Measurements from ENCODE around the gene CLCF1. TPM values are rescaled to one million over a fixed set of nuclear protein-coding genes. Genes with fewer than 3 reads are reported as not detected.

Gene CLCF1
- polyA plus RNA-seq, 4 donors = 1.4 to 6.3 (median 3.0) TPM; not detected in 1

- no peak overlapping the region for H3K27ac ChIP-seq (ENCODE audit: low read depth in 1 of 3, low read length in 2 of 3)
- peaks cover 0 to 9% (median 0%) of the 10 kb centered on the region in 3 donors for H3K4me1 ChIP-seq (ENCODE audit: control insufficient read depth in 3 of 3, insufficient read depth in 2 of 3, low read depth in 1 of 3, low read length in 2 of 3)
- no peaks in the 10 kb centered on the region for H3K9me3 ChIP-seq (ENCODE audit: control insufficient read depth in 2 of 2, insufficient read depth in 1 of 2, low read depth in 1 of 2, low read length in 1 of 2)
- 17 to 61% (median 41%) methylated on average over 3 of the region's 3 CpGs for WGBS, 3 donors
- peaks cover 0 to 3% (median 0%) of the 10 kb centered on the region in 3 donors for H3K36me3 ChIP-seq (ENCODE audit: control insufficient read depth in 3 of 3, insufficient read depth in 2 of 3, low read depth in 1 of 3, low read length in 3 of 3)
- no peaks in the 10 kb centered on the region for H3K27me3 ChIP-seq (ENCODE audit: control insufficient read depth in 3 of 3, insufficient read depth in 3 of 3, low read length in 3 of 3)
- no peak for DNase-seq
- H3K4me3 ChIP-seq (ENCODE audit: low read depth in 1 of 3, low read length in 3 of 3) = no peak overlapping the region
- no peak for FAIRE-seq
Observed at GRCh38 chr11:67384851-67385366, 11.5 kb upstream of the CLCF1 start.

- H3K27me3 ChIP-seq (ENCODE audit: control insufficient read depth in 3 of 3, insufficient read depth in 3 of 3, low read length in 3 of 3) = no peaks in the 10 kb centered on the region
- FAIRE-seq (no peak), DNase-seq (peak; percentile 81 to 85)
- no peaks in the 10 kb centered on the region for H3K9me3 ChIP-seq (ENCODE audit: control insufficient read depth in 2 of 2, insufficient read depth in 1 of 2, low read depth in 1 of 2, low read length in 1 of 2)
- 46 to 48% (median 46%) methylated on average over 16 of the region's 16 CpGs for WGBS, 3 donors
- H3K27ac ChIP-seq (ENCODE audit: low read depth in 1 of 3, low read length in 2 of 3) = no peak overlapping the region
- no peaks in the 10 kb centered on the region for H3K36me3 ChIP-seq (ENCODE audit: control insufficient read depth in 3 of 3, insufficient read depth in 2 of 3, low read depth in 1 of 3, low read length in 3 of 3)
- peaks cover 0 to 19% (median 0%) of the 10 kb centered on the region in 3 donors for H3K4me1 ChIP-seq (ENCODE audit: control insufficient read depth in 3 of 3, insufficient read depth in 2 of 3, low read depth in 1 of 3, low read length in 2 of 3)
- no peak overlapping the region for H3K4me3 ChIP-seq (ENCODE audit: low read depth in 1 of 3, low read length in 3 of 3)
Observed at GRCh38 chr11:67382276-67383136, 9.1 kb upstream of the CLCF1 start.

- DNase-seq = no peak
- H3K27ac ChIP-seq (ENCODE audit: low read depth in 1 of 3, low read length in 2 of 3) = no peak overlapping the region
- WGBS, 3 donors = 74 to 81% (median 78%) methylated on average over 13 of the region's 13 CpGs
Observed at GRCh38 chr11:67381244-67381972, 8.0 kb upstream of the CLCF1 start.

GRCh38 chr11:67379061-67380058 is 6.0 kb upstream of the CLCF1 start:
- FAIRE-seq (no peak), DNase-seq (peak; percentile 34 to 80)
- Histone ChIP-seq H3K4me3 (ENCODE audit: low read depth in 1 of 3, low read length in 3 of 3) (no peak overlapping the region), H3K9me3 (ENCODE audit: control insufficient read depth in 2 of 2, insufficient read depth in 1 of 2, low read depth in 1 of 2, low read length in 1 of 2) (no peaks in the 10 kb centered on the region), H3K27ac (ENCODE audit: low read depth in 1 of 3, low read length in 2 of 3) (peak overlapping the region in 1 of 3 donors; percentile 47), H3K4me1 (ENCODE audit: control insufficient read depth in 3 of 3, insufficient read depth in 2 of 3, low read depth in 1 of 3, low read length in 2 of 3) (peaks cover 0 to 28% (median 5%) of the 10 kb centered on the region in 3 donors), H3K27me3 (ENCODE audit: control insufficient read depth in 3 of 3, insufficient read depth in 3 of 3, low read length in 3 of 3) (peaks cover 0 to 9% (median 0%) of the 10 kb centered on the region in 3 donors), H3K36me3 (ENCODE audit: control insufficient read depth in 3 of 3, insufficient read depth in 2 of 3, low read depth in 1 of 3, low read length in 3 of 3) (peaks cover 0 to 2% (median 0%) of the 10 kb centered on the region in 3 donors)
- 55 to 70% (median 61%) methylated on average over 19 to 23 of the region's 23 CpGs for WGBS, 3 donors

More at GRCh38 chr11:67381244-67381972, 8.0 kb upstream of the CLCF1 start:
- Histone ChIP-seq H3K27me3 (ENCODE audit: control insufficient read depth in 3 of 3, insufficient read depth in 3 of 3, low read length in 3 of 3) (peaks cover 0 to 2% (median 0%) of the 10 kb centered on the region in 3 donors), H3K36me3 (ENCODE audit: control insufficient read depth in 3 of 3, insufficient read depth in 2 of 3, low read depth in 1 of 3, low read length in 3 of 3) (no peaks in the 10 kb centered on the region), H3K4me1 (ENCODE audit: control insufficient read depth in 3 of 3, insufficient read depth in 2 of 3, low read depth in 1 of 3, low read length in 2 of 3) (peaks cover 0 to 19% (median 0%) of the 10 kb centered on the region in 3 donors), H3K9me3 (ENCODE audit: control insufficient read depth in 2 of 2, insufficient read depth in 1 of 2, low read depth in 1 of 2, low read length in 1 of 2) (no peaks in the 10 kb centered on the region), H3K4me3 (ENCODE audit: low read depth in 1 of 3, low read length in 3 of 3) (no peak overlapping the region)
- FAIRE-seq = no peak

GRCh38 chr11:67378544-67378943 is 5.1 kb upstream of the CLCF1 start:
- Histone ChIP-seq H3K36me3 (ENCODE audit: control insufficient read depth in 3 of 3, insufficient read depth in 2 of 3, low read depth in 1 of 3, low read length in 3 of 3) (peaks cover 0 to 2% (median 0%) of the 10 kb centered on the region in 3 donors), H3K9me3 (ENCODE audit: control insufficient read depth in 2 of 2, insufficient read depth in 1 of 2, low read depth in 1 of 2, low read length in 1 of 2) (no peaks in the 10 kb centered on the region), H3K4me1 (ENCODE audit: control insufficient read depth in 3 of 3, insufficient read depth in 2 of 3, low read depth in 1 of 3, low read length in 2 of 3) (peaks cover 3 to 36% (median 8%) of the 10 kb centered on the region in 3 donors), H3K27me3 (ENCODE audit: control insufficient read depth in 3 of 3, insufficient read depth in 3 of 3, low read length in 3 of 3) (peaks cover 0 to 9% (median 0%) of the 10 kb centered on the region in 3 donors), H3K4me3 (ENCODE audit: low read depth in 1 of 3, low read length in 3 of 3) (no peak overlapping the region), H3K27ac (ENCODE audit: low read depth in 1 of 3, low read length in 2 of 3) (no peak overlapping the region)
- DNase-seq (no peak), FAIRE-seq (no peak)
- WGBS, 3 donors = 94 to 98% (median 94%) methylated on average over 4 of the region's 4 CpGs

GRCh38 chr11:67376873-67377808 is 3.7 kb upstream of the CLCF1 start:
- Histone ChIP-seq H3K36me3 (ENCODE audit: control insufficient read depth in 3 of 3, insufficient read depth in 2 of 3, low read depth in 1 of 3, low read length in 3 of 3) (peaks cover 0 to 2% (median 0%) of the 10 kb centered on the region in 3 donors), H3K27ac (ENCODE audit: low read depth in 1 of 3, low read length in 2 of 3) (no peak overlapping the region), H3K4me3 (ENCODE audit: low read depth in 1 of 3, low read length in 3 of 3) (no peak overlapping the region), H3K9me3 (ENCODE audit: control insufficient read depth in 2 of 2, insufficient read depth in 1 of 2, low read depth in 1 of 2, low read length in 1 of 2) (no peaks in the 10 kb centered on the region), H3K4me1 (ENCODE audit: control insufficient read depth in 3 of 3, insufficient read depth in 2 of 3, low read depth in 1 of 3, low read length in 2 of 3) (peaks cover 3 to 35% (median 8%) of the 10 kb centered on the region in 3 donors), H3K27me3 (ENCODE audit: control insufficient read depth in 3 of 3, insufficient read depth in 3 of 3, low read length in 3 of 3) (peaks cover 0 to 9% (median 0%) of the 10 kb centered on the region in 3 donors)
- 78 to 84% (median 81%) methylated on average over 6 of the region's 6 CpGs for WGBS, 3 donors
- no peak for DNase-seq
- FAIRE-seq = no peak
